Measurements from ENCODE around the gene ZNF19. TPM values are rescaled to one million over a fixed set of nuclear protein-coding genes. Genes with fewer than 3 reads are reported as not detected.

The ZNF19 gene
- total and polyA plus RNA-seq, 7 donors = 0.92 to 2.2 (median 1.2) TPM

DNA sequence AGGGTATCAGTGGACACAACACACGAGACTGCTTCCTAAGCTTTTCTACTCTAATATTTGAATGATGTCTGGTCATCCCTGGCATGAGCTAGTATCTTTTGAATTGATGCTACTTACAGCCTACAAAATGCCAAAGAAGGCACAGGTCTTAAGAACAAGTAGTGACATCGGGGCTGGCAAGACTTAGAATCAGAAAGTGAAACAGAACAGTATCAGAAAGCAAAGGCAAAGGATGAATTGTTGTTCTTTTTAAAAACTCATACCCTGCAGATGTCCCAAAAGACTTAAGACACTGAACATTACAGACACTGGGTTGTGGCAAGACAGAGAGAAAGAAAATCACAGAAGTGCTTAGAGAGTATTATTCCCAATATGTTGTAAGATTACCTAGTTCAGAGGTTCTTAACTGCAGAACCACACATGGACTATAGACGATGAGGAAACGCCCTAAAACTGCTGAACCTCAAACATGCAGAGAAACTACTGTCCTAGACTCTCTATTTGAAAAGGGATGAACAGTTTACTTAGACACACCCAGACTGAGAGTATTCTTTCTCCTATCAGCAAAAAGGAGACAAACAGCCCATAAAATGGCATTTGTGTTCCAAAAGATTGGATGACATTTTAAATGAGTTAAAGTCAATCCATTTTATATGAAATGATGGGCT lies 12.5 kb downstream of the ZNF19 start:
- Histone ChIP-seq H3K36me3 (ENCODE audit: insufficient read depth in 1 of 2, low read depth in 1 of 2) (peaks cover 22 to 84% of the 10 kb centered on the region in 2 donors), H3K4me1 (no peaks in the 10 kb centered on the region), H3K4me3 (no peak overlapping the region), H3K9me3 (no peaks in the 10 kb centered on the region), H3K27ac (no peak overlapping the region), H3K27me3 (ENCODE audit: insufficient read depth in 3 of 3, low read length in 2 of 3) (no peaks in the 10 kb centered on the region)
- WGBS, 3 donors = 95 to 96% (median 95%) methylated on average over 4 of the region's 4 CpGs
- TF ChIP-seq CTCF (IDR thresholded peaks at IDR 0.05) = no peak
- intact Hi-C loops (cut with DNase I) = no loop called here
- ATAC-seq (no peak), DNase-seq (no peak)

DNA sequence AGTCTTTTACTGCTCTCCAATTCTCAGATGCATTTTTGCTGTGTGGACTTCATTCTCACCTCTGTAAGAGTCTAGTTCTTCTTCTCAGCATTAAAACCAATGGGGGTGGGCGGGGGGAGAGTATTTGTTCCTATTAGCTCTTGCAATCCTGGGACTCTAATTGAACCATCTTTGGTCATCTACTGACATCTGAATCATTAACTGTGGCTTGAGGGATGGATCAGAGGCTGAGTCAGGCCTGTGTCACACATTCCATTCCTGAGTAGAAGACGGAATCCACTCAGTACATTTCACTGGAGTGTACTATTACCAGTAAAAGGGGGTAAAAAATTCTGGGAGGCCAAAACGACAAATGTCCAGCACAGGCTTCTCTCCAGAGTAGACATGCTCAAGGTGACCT lies 14.3 kb downstream of the ZNF19 start:
- 69 to 90% (median 83%) methylated on average over 3 of the region's 3 CpGs for WGBS, 3 donors
- intact Hi-C loops (cut with DNase I) = no loop called here
- DNase-seq = no peak
- Histone ChIP-seq H3K27me3 (ENCODE audit: insufficient read depth in 3 of 3, low read length in 2 of 3) (no peaks in the 10 kb centered on the region), H3K27ac (no peak overlapping the region), H3K4me1 (no peaks in the 10 kb centered on the region), H3K4me3 (no peak overlapping the region), H3K9me3 (no peaks in the 10 kb centered on the region), H3K36me3 (ENCODE audit: insufficient read depth in 1 of 2, low read depth in 1 of 2) (peaks cover 26 to 81% of the 10 kb centered on the region in 2 donors)
- no peak for TF ChIP-seq CTCF (IDR thresholded peaks at IDR 0.05)
- ATAC-seq = peak in 1 of 4 donors; percentile 27

DNA sequence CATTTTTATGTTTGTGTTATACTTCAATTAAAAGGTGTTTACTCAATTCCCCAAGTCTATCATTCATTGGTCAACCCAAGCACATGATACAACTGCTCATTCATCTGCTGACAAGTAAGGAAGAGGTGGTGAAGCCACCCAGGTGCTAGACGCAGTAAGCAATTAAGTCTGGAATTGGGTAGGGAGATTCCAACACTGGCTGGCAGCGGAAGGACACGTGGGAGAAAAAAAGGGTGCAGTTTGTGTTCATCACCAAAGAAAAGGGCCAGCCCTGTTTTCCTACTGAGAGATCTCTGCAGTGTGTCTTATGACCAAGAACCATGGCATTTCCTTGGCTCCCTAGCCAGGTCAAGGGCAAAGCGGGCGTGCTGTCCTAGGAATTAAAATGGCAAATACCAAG lies 15.2 kb downstream of the ZNF19 start:
- 88 to 95% (median 94%) methylated on average over 5 of the region's 5 CpGs for WGBS, 3 donors
- Histone ChIP-seq H3K27me3 (ENCODE audit: insufficient read depth in 3 of 3, low read length in 2 of 3) (no peaks in the 10 kb centered on the region), H3K27ac (no peak overlapping the region), H3K36me3 (ENCODE audit: insufficient read depth in 1 of 2, low read depth in 1 of 2) (peaks cover 26 to 88% of the 10 kb centered on the region in 2 donors), H3K9me3 (no peaks in the 10 kb centered on the region), H3K4me1 (no peaks in the 10 kb centered on the region), H3K4me3 (no peak overlapping the region)
- DNase-seq (no peak), ATAC-seq (no peak)
- intact Hi-C loops (cut with DNase I) = no loop called here
- TF ChIP-seq CTCF (IDR thresholded peaks at IDR 0.05) = no peak

GRCh38 chr16:71472931-71473330 lies 16.2 kb downstream of the ZNF19 start:
- Histone ChIP-seq H3K9me3 (no peaks in the 10 kb centered on the region), H3K27ac (no peak overlapping the region), H3K27me3 (ENCODE audit: insufficient read depth in 3 of 3, low read length in 2 of 3) (no peaks in the 10 kb centered on the region), H3K36me3 (ENCODE audit: insufficient read depth in 1 of 2, low read depth in 1 of 2) (peaks cover 21 to 79% of the 10 kb centered on the region in 2 donors), H3K4me1 (no peaks in the 10 kb centered on the region), H3K4me3 (no peak overlapping the region)
- DNase-seq = no peak
- 89 to 94% (median 90%) methylated on average over 2 of the region's 2 CpGs for WGBS, 3 donors
- intact Hi-C loops (cut with DNase I) = no loop called here
- no peak for TF ChIP-seq CTCF (IDR thresholded peaks at IDR 0.05)
- ATAC-seq = no peak

GRCh38 chr16:71472051-71472450 lies 17.1 kb downstream of the ZNF19 start:
- Histone ChIP-seq H3K9me3 (no peaks in the 10 kb centered on the region), H3K4me1 (no peaks in the 10 kb centered on the region), H3K36me3 (ENCODE audit: insufficient read depth in 1 of 2, low read depth in 1 of 2) (peaks cover 17 to 70% of the 10 kb centered on the region in 2 donors), H3K27ac (no peak overlapping the region), H3K27me3 (ENCODE audit: insufficient read depth in 3 of 3, low read length in 2 of 3) (no peaks in the 10 kb centered on the region), H3K4me3 (no peak overlapping the region)
- 68 to 71% (median 70%) methylated on average over 2 of the region's 2 CpGs for WGBS, 3 donors
- no peak for ATAC-seq
- no peak for DNase-seq
- no peak for TF ChIP-seq CTCF (IDR thresholded peaks at IDR 0.05)
- intact Hi-C loops (cut with DNase I) = no loop called here

Measured in psoas muscle (tissue), 8 donors.